SJSA1 (cell line): Measurements from ENCODE around the gene MTMR6. TPM values are rescaled to one million over a fixed set of nuclear protein-coding genes. Genes with fewer than 3 reads are reported as not detected.

Experiments used
- DNase-seq, 2 experiments: peaks; one replicate each; pipeline ENCODE4 v3.0.0-alpha.2; 2015 to 2020; ENCODE audit warnings: low spot score in 2 of 2, low read depth in 1 of 2
- H3K27ac ChIP-seq: fragments of 250-450 bp; sonication (Bioruptor Pico); 2 replicates; pipeline ENCODE4 v1.5.1; 2020; ENCODE audit warnings: mild to moderate bottlenecking, moderate library complexity
- H3K27me3 ChIP-seq: fragments of 250-450 bp; sonication (Bioruptor Pico); replicated peaks from 2 replicates; pipeline ENCODE4 v1.5.1; 2020; ENCODE audit warnings: mild to moderate bottlenecking, moderate library complexity
- H3K36me3 ChIP-seq: fragments of 250-450 bp; sonication (Bioruptor Pico); 2 replicates; pipeline ENCODE4 v1.5.1; 2020; ENCODE audit warnings: mild to moderate bottlenecking
- H3K4me1 ChIP-seq: fragments of 250-450 bp; sonication (Bioruptor Pico); replicated peaks from 2 replicates; pipeline ENCODE4 v1.6.1; 2021; ENCODE audit warnings: mild to moderate bottlenecking
- H3K4me3 ChIP-seq: fragments of 250-450 bp; sonication (Bioruptor Pico); 2 replicates; pipeline ENCODE4 v1.5.1; 2020; ENCODE audit warnings: mild to moderate bottlenecking
- H3K9me3 ChIP-seq: fragments of 250-450 bp; sonication (Bioruptor Pico); replicated peaks from 2 replicates; pipeline ENCODE4 v1.5.1; 2020; ENCODE audit warnings: mild to moderate bottlenecking
- total RNA-seq: library from RNA; depleted of rRNA; stranded (reverse); fragments of >200 nt; shearing (Covaris generic); gene quantifications from 2 replicates; pipeline ENCODE4 v1.2.3, GENCODE V29; 2014

Gene MTMR6
- total RNA-seq, 1 experiment from 2014 or later, result 42.9 TPM

DNA sequence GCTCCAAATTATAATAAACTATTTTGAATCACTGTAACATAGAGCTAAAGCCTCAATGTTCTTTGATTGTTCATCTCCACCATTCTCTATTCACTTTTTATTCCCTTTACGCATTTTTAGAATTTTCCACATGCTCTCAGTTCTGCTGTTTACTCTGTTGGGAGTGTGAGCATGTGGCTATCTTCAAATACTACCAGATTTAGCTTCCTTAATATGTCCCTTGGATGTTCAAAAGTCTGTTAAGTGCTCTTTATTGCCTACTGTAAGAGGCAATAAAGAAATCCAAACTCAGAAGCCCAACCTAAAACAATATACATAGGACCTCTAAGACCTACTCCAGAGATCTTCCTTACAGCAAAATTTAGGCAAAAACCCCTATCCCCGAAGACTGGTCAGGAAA is 34.5 kb downstream of the MTMR6 start:
- Histone ChIP-seq H3K4me1 (peaks cover 12% of the 10 kb centered on the region), H3K9me3 (no peaks in the 10 kb centered on the region), H3K27ac (no peak overlapping the region), H3K27me3 (no peaks in the 10 kb centered on the region), H3K4me3 (no peak overlapping the region), H3K36me3 (peaks cover 34% of the 10 kb centered on the region)
- no peak for DNase-seq

DNA sequence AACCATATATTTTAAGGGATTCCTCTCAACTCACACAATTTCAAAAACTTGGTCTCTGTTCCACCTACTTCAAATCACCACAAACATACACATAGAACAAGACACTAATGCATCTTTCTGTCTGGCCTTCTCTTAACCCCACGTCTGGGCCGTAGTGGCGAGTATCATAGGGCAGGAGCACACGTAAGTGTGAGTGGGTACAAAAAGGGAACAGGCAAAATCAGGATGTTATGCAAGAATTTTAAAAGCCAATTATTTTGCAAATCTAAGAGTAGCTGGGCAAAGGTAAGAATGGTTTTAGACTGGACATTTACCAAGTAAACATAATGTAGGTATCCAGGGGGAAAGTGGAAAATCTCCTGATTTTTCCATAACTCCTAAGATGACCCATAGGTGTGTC is 35.1 kb downstream of the MTMR6 start:
- Histone ChIP-seq H3K4me1 (peaks cover 12% of the 10 kb centered on the region), H3K4me3 (no peak overlapping the region), H3K27ac (no peak overlapping the region), H3K27me3 (no peaks in the 10 kb centered on the region), H3K9me3 (no peaks in the 10 kb centered on the region), H3K36me3 (peaks cover 30% of the 10 kb centered on the region)
- DNase-seq, result no peak

DNA sequence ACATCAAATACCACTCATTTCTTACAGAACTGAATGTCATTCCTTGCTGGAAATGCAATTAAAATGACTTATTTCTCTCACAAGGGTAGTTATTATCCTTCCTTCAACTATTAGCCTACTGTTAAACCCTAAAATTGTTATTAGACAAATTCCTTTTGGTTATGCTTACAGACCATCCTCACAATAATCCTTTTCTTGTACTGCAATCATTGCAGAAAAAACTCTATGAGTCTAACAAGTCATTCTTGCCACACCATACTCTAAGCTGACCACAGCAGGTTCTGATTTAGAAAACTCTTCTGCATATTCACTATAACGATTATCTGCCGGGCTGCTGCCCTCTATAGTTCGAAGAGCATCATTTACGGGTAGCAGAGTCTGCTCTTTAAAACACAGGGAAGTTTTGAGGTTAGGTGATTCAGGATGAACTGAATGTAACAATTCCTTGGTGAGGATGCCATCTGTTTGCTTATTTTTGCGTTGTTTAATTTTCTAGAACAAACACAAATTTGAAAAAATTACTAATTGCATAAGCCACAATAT is 38.2 kb downstream of the MTMR6 start:
- Histone ChIP-seq H3K4me1 (peaks cover 8% of the 10 kb centered on the region; the same call in 1 of the 2 replicates), H3K36me3 (peaks cover 23% of the 10 kb centered on the region), H3K4me3 (no peak overlapping the region), H3K27me3 (no peaks in the 10 kb centered on the region), H3K9me3 (no peaks in the 10 kb centered on the region), H3K27ac (no peak overlapping the region)
- DNase-seq, result no peak

DNA sequence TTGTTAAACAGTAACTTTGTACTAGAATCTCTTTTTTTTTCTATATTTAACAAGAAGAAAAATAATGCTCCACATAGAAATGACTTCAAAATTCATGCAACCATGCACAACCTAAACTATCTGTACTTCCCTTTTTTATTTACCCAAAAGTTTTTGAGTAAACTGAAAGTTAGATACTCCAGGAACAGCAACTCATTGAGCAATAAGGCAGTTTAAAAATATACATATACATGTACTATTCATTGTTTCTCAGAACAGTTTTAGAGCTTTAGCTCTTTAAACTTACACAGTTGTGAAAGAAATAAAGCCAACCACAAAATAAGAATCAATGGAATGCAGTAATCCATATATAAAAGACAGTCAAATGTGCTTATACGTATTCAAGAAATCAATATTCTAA is 39.2 kb downstream of the MTMR6 start:
- no peak overlapping the region for H3K27ac ChIP-seq
- H3K36me3 ChIP-seq, result peaks cover 19% of the 10 kb centered on the region
- H3K4me1 ChIP-seq, result no peaks in the 10 kb centered on the region
- no peaks in the 10 kb centered on the region for H3K27me3 ChIP-seq
- H3K9me3 ChIP-seq, result no peaks in the 10 kb centered on the region
- no peak for DNase-seq
- H3K4me3 ChIP-seq, result no peak overlapping the region

DNA sequence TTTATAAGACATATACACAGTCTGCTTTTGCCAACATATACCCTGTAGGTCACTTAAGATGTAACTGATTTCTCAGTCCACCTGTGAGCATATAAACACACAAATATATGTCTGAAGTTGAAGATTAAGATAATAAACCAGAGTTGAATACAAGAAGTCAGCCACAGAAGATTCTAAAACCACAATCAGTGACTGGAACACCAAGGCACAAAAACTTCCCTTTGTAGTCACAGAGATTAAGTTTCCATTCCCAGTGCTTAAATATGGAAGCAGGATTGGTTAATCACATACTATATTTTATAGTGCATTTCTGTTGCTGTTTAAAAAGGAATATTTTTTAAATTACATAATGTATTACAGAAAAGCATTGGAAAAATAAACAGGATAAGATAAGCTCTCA is 39.9 kb downstream of the MTMR6 start:
- H3K9me3 ChIP-seq, result no peaks in the 10 kb centered on the region
- no peak for DNase-seq

DNA sequence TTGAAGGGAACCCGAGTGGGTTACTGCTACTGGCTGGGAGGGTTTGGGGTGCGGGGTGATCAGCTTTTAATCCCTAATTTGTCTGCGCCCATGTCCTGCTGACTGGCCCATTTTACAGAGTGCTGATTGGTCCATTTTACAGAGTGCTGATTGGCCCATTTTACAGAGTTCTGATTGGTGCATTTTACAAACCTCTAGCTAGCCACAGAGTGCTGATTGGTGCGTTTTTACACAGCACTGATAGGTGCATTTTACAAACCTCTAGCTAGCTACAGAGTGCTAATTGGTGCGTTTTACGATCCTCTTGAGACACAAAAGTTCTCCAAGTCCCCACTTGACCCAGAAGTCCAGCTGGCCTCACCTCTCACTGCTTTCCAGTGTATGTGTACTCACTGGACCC is 43.2 kb downstream of the MTMR6 start:
- no peaks in the 10 kb centered on the region for H3K27me3 ChIP-seq
- no peak overlapping the region for H3K27ac ChIP-seq
- no peaks in the 10 kb centered on the region for H3K4me1 ChIP-seq
- peaks cover 3% of the 10 kb centered on the region; the same call in 1 of the 2 replicates for H3K36me3 ChIP-seq
- no peaks in the 10 kb centered on the region for H3K9me3 ChIP-seq
- H3K4me3 ChIP-seq, result no peak overlapping the region
- DNase-seq, result no peak

More for the DNA sequence above, 39.9 kb downstream of the MTMR6 start:
- Histone ChIP-seq H3K27ac (no peak overlapping the region), H3K4me1 (no peaks in the 10 kb centered on the region), H3K36me3 (peaks cover 12% of the 10 kb centered on the region), H3K27me3 (no peaks in the 10 kb centered on the region), H3K4me3 (no peak overlapping the region)

DNA sequence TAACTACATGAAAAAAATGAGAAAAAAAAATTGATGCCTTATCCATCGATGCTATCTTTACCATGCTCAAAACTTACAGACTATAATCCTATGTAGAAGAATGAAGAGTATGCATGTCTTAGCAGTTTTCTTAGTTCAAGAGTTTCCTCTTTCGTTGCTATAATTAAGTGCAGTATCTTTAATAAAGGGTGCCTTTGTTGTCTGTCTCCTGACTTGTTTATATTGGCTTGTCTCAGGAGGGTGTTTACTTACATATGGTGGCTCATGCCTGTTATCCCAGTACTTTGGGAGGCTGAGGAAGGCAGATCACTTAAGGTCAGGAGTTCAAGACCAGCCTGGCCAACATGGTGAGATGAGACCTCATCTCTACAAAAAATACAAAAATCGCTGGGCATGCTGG is 44.3 kb downstream of the MTMR6 start:
- Histone ChIP-seq H3K9me3 (no peaks in the 10 kb centered on the region), H3K4me1 (no peaks in the 10 kb centered on the region), H3K27me3 (no peaks in the 10 kb centered on the region), H3K4me3 (no peak overlapping the region), H3K27ac (no peak overlapping the region), H3K36me3 (no peaks in the 10 kb centered on the region)
- DNase-seq, result no peak

DNA sequence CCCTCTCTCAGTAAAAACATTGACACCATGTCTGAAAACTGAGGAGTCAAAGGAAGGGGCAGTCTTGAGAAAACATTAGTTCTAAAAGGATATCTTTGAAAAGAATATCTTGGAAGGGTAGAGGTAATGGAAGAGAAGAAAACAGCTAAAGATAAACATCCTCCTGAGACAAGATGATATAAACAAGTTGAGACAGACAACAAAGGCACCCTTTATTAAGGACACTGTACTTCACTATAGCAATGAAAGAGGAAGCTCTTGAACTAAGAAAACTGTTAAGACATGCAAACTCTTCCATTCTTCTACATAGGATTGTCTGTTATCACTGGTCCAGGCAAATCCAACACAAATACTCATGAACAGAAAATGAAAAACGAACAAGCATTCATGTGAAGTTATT is 46.3 kb downstream of the MTMR6 start:
- Histone ChIP-seq H3K9me3 (no peaks in the 10 kb centered on the region), H3K36me3 (no peaks in the 10 kb centered on the region), H3K27me3 (no peaks in the 10 kb centered on the region), H3K4me1 (no peaks in the 10 kb centered on the region), H3K4me3 (no peak overlapping the region), H3K27ac (no peak overlapping the region)
- no peak for DNase-seq

DNA sequence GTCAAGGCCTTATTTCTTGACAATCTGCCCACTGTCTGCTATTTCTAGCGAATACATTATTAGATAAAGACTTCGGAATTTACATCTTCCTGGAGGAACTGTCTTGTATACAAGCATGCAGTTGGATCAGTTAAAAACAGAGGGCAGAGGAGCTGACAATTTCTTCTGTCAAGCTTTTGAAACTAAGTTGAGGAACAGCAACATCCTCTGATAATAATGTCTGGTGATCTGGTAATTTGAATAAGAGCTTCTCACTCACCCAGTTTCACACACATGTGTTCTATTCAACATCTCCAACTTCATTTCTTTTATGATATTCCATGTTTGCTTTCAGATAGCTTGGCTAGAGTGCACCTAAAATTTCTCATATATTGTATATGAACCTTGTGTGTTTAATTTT is 50.2 kb downstream of the MTMR6 start:
- Histone ChIP-seq H3K27ac (no peak overlapping the region), H3K9me3 (no peaks in the 10 kb centered on the region), H3K36me3 (no peaks in the 10 kb centered on the region), H3K27me3 (no peaks in the 10 kb centered on the region), H3K4me3 (no peak overlapping the region), H3K4me1 (no peaks in the 10 kb centered on the region)
- no peak for DNase-seq

DNA sequence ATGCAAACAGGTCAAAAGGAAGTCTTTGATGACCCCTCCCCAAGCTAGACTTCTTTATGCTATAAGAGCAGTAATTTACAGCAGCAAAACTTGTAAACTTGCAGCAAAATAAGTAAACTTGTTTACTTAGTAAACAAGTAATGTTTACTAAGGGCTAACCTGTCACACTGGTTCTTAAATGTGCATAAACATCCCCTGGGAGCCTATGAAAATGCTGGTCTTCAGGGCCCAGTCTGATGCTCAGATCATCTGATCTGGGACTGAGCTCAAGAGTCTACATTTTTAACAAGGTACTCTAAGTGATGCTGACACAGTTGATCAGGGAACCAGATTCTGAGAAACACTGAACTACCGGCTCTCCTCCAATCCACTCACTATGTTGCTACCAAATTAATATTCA is 53.4 kb downstream of the MTMR6 start:
- Histone ChIP-seq H3K4me1 (no peaks in the 10 kb centered on the region), H3K27ac (no peak overlapping the region), H3K4me3 (no peak overlapping the region), H3K36me3 (no peaks in the 10 kb centered on the region), H3K9me3 (no peaks in the 10 kb centered on the region), H3K27me3 (no peaks in the 10 kb centered on the region)
- DNase-seq, result no peak

DNA sequence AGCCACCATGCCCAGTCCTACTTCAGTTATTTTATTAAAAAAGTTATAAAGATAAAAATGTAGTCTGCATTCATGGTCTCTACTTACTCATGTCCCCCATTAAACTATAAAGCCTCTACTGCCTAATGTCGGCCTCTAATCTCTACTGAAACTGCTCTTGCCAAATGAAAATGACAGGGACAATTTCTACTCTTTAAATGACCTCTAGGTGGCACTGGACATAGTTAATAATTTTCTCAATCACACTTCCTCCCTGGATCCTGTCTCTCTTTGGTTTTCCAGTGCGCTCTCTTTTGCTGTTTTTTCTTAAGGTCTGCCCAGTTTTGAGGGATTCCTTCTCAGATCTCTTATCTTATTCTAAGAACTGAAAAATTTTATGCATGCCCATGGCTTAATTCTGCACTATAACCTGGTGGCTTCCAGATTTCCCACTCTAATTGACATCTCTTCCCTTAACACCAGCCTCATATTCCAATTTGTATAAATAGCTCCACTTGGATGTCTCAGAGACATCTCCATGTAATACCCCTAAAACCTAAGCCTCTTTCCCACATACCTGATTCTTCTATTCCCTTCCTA is 54.3 kb downstream of the MTMR6 start:
- no peaks in the 10 kb centered on the region for H3K9me3 ChIP-seq
- DNase-seq, result no peak
- H3K27me3 ChIP-seq, result no peaks in the 10 kb centered on the region
- no peaks in the 10 kb centered on the region for H3K4me1 ChIP-seq
- H3K36me3 ChIP-seq, result no peaks in the 10 kb centered on the region
- no peak overlapping the region for H3K4me3 ChIP-seq
- H3K27ac ChIP-seq, result no peak overlapping the region

DNA sequence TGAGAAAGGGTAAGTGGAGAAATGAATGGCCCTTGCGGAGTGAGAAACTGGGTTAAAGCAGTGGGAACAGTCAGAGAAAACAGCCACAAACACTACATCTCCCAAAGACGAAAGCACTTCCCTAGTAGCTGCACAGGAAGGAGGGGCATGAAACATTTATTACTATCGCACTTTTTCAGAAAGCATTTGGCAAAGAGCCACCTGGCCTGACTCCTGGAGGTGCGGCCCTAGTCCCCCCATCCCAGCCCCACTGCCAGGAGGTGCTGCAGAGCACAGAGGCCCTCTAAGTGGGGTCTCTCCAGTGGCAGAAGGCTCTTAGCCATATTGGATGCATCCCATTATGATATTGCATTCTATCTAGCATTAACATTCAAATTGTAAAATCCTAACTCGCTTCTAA is 55.8 kb downstream of the MTMR6 start:
- Histone ChIP-seq H3K4me3 (no peak overlapping the region), H3K27me3 (0 out of 2 replicates have a peak, but pooled peaks cover under 1% of the 10 kb centered on the region), H3K9me3 (no peaks in the 10 kb centered on the region), H3K4me1 (no peaks in the 10 kb centered on the region), H3K36me3 (no peaks in the 10 kb centered on the region), H3K27ac (no peak overlapping the region)
- DNase-seq, result no peak

DNA sequence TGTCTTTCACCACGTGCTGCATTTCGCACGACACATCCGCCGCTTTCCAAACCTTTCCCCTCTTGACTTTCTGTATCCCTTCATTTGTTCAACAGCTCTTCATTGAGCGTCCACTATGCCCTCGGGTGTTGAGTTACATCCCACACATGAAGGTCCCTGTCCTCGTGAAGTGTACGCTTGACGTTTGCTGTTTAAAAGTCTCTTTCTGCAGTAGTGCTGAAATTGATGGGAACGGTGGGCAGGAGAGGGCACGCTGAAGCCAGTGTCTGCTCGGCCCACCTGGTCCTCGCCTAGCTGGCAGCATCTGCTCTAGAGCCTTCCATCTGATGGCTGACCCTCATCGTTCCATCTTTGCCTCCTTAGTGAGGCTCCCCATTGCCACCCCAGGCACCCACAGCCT is 59.6 kb downstream of the MTMR6 start:
- no peak for DNase-seq
- Histone ChIP-seq H3K27ac (no peak overlapping the region), H3K36me3 (no peaks in the 10 kb centered on the region), H3K9me3 (no peaks in the 10 kb centered on the region), H3K27me3 (0 out of 2 replicates have a peak, but pooled peaks cover 4% of the 10 kb centered on the region), H3K4me1 (no peaks in the 10 kb centered on the region), H3K4me3 (no peak overlapping the region)

DNA sequence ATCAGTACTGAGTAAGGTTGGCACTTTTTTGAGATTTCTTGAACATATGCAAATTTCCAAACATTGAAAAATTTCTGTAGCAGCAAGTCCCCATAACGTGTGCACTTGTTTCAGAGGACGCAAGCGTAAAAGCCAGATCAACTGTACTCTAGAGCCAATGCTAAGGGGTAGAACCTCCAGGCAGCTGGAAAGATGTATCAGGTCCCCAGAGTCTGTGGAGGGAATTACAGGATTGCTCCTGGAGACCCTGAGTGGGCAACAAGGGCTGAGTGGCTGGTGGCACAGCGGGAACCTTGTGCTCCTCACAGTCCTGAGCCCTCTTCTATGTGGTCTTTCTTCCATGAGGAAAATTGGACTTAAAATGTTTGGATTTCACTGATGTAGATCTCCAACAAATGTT is 61.3 kb downstream of the MTMR6 start:
- Histone ChIP-seq H3K4me1 (no peaks in the 10 kb centered on the region), H3K9me3 (no peaks in the 10 kb centered on the region), H3K36me3 (no peaks in the 10 kb centered on the region), H3K27me3 (0 out of 2 replicates have a peak, but pooled peaks cover 4% of the 10 kb centered on the region), H3K27ac (no peak overlapping the region), H3K4me3 (no peak overlapping the region)
- no peak for DNase-seq

DNA sequence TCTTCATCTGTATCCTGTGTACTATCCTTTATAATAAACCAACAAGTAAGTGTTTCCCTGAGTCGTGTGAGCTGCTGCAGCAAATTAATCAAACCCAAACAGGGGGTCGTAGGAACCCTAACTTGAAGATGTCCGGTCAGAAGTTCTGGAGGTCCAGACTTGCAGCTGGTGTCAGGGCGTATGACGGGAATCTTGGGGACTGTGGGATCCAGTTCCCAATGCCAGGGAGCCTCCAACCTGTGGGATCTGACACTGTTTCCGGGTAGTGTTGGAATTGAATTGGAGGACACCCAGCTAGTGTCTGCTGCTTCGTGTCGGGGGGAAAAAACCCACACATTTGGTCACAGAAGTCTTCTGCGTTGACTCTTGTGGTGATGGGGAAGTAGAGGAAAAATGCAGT is 63.1 kb downstream of the MTMR6 start:
- Histone ChIP-seq H3K27me3 (0 out of 2 replicates have a peak, but pooled peaks cover 4% of the 10 kb centered on the region), H3K9me3 (no peaks in the 10 kb centered on the region), H3K27ac (no peak overlapping the region), H3K4me3 (no peak overlapping the region), H3K36me3 (no peaks in the 10 kb centered on the region), H3K4me1 (no peaks in the 10 kb centered on the region)
- no peak for DNase-seq
